Endothelial cell (in vitro differentiated cells): ENCODE measurements around the gene SREK1IP1. TPM values are rescaled to one million over a fixed set of nuclear protein-coding genes. Genes with fewer than 3 reads are reported as not detected.

Source experiments
- DNase-seq: peaks from one replicate; pipeline ENCODE4 v3.0.0; 2021; ENCODE audit warnings: low spot score
- H3K27ac Mint-ChIP-seq: one replicate; pipeline ENCODE4 v1.8.0; 2021; ENCODE audit warnings: mixed read lengths, inconsistent platforms; ENCODE audit not compliant: unreplicated experiment
- H3K27me3 Mint-ChIP-seq: one replicate; pipeline ENCODE4 v1.8.0; 2021; ENCODE audit warnings: mild to moderate bottlenecking, moderate library complexity, mixed read lengths, inconsistent platforms; ENCODE audit not compliant: unreplicated experiment
- H3K36me3 Mint-ChIP-seq: one replicate; pipeline ENCODE4 v1.8.0; 2021; ENCODE audit warnings: mild to moderate bottlenecking, low read depth, mixed read lengths, inconsistent platforms; ENCODE audit not compliant: unreplicated experiment
- H3K4me1 Mint-ChIP-seq: one replicate; pipeline ENCODE4 v1.8.0; 2021; ENCODE audit warnings: mild to moderate bottlenecking, mixed read lengths, inconsistent platforms; ENCODE audit not compliant: unreplicated experiment
- H3K4me3 Mint-ChIP-seq: one replicate; pipeline ENCODE4 v1.8.0; 2021; ENCODE audit warnings: mild to moderate bottlenecking, mixed read lengths, inconsistent platforms; ENCODE audit not compliant: unreplicated experiment
- H3K9me3 Mint-ChIP-seq: one replicate; pipeline ENCODE4 v1.8.0; 2021; ENCODE audit warnings: mixed read lengths, inconsistent platforms; ENCODE audit not compliant: unreplicated experiment
- CTCF ChIP-seq: fragments of 200-600 bp; sonication (generic); IDR thresholded peaks from one replicate; pipeline ENCODE4 v1.5.0; 2021; ENCODE audit warnings: antibody characterized with exemption; ENCODE audit not compliant: unreplicated experiment
- long read RNA-seq: library from polyadenylated mRNA; unstranded; transcript quantifications from one replicate; pipeline ENCODE4 v2.0.0, GENCODE V29; 2020; ENCODE audit not compliant: unreplicated experiment
- total RNA-seq: library from RNA; stranded (reverse); fragmentation: NEBNext Ultra II Directional; extraction: Animal tissue kit (Norgen Biotek cat#: 25700); gene quantifications from one replicate; pipeline ENCODE4 v1.2.1, GENCODE V29; 2021; ENCODE audit not compliant: unreplicated experiment

SREK1IP1 gene
- 28.8 TPM for total RNA-seq
- long read RNA-seq, full-length matches to known transcripts, result 6 of 12 reads
- long read RNA-seq, partial matches to known transcripts, result 5 of 12 reads
- long read RNA-seq, other reads (novel, unspliced or antisense), result 1 of 12 reads

GRCh38 chr5:64768358-64769312 is at the start of gene SREK1IP1, which contains the start of gene CWC27:
Gene SREK1IP1 (minus strand): TSS chr5:64768691. CDS start chr5:64768517, 174 bp downstream.
Gene CWC27 (plus strand): TSS chr5:64768930. CDS start chr5:64769147, 217 bp downstream.
- Mint-ChIP-seq H3K4me1 (peaks cover 27% of the 10 kb centered on the region), H3K4me3 (peak within 1 kb of the TSS; percentile 99), H3K9me3 (no peaks in the 10 kb centered on the region), H3K27ac (peak within 1 kb of the TSS; percentile 96), H3K27me3 (peaks cover 4% of the 10 kb centered on the region), H3K36me3 (peaks cover 16% of the 10 kb centered on the region)
- peak; percentile 79 for DNase-seq
- no peak for TF ChIP-seq CTCF

GRCh38 chr5:64818245-64818644 is 49.8 kb upstream of the SREK1IP1 start:
- Mint-ChIP-seq H3K27me3 (no peaks in the 10 kb centered on the region), H3K9me3 (no peaks in the 10 kb centered on the region), H3K27ac (no peak overlapping the region), H3K36me3 (peaks cover 7% of the 10 kb centered on the region), H3K4me1 (peaks cover 39% of the 10 kb centered on the region), H3K4me3 (no peak overlapping the region)
- no peak for TF ChIP-seq CTCF
- no peak for DNase-seq

- H3K36me3 Mint-ChIP-seq, result peaks cover 7% of the 10 kb centered on the region
- TF ChIP-seq CTCF, result no peak
- no peak for DNase-seq
- peaks cover 24% of the 10 kb centered on the region for H3K4me1 Mint-ChIP-seq
- no peaks in the 10 kb centered on the region for H3K9me3 Mint-ChIP-seq
- H3K27me3 Mint-ChIP-seq, result no peaks in the 10 kb centered on the region
- H3K27ac Mint-ChIP-seq, result no peak overlapping the region
- no peak overlapping the region for H3K4me3 Mint-ChIP-seq
These were observed 45.6 kb upstream of the SREK1IP1 start for GRCh38 chr5:64814073-64814472.

- Mint-ChIP-seq H3K4me1 (peaks cover 6% of the 10 kb centered on the region), H3K27ac (no peak overlapping the region), H3K9me3 (no peaks in the 10 kb centered on the region), H3K27me3 (no peaks in the 10 kb centered on the region), H3K4me3 (no peak overlapping the region), H3K36me3 (no peaks in the 10 kb centered on the region)
- DNase-seq, result peak; percentile 6
- TF ChIP-seq CTCF, result peak; percentile 75
These were observed 42.7 kb upstream of the SREK1IP1 start for GRCh38 chr5:64811050-64811640.
